Caco-2 (cell line): ENCODE data around the gene SIRT1. TPM values are rescaled to one million over a fixed set of nuclear protein-coding genes. Genes with fewer than 3 reads are reported as not detected.

Source experiments
- BruUV-seq: library from RNA; stranded (reverse); fragments of 400-500 nt; replicated peaks from 2 replicates; lab custom pipeline; 2021; lab: Mats Ljungman, UMichigan
- CTCF ChIA-PET: fragments of 300-600 bp; sonication (Branson Sonifier 250); formaldehyde crosslinking; loops from one replicate; lab custom pipeline; 2022; ENCODE audit warnings: antibody characterized with exemption; lab: Charles Lee
- POLR2A ChIA-PET: fragments of 300-600 bp; sonication (Branson Sonifier 250); formaldehyde crosslinking; loops from one replicate; lab custom pipeline; 2022; ENCODE audit warnings: antibody characterized with exemption; lab: Charles Lee
- DNase-seq, 2 experiments: peaks; one replicate each; pipeline versions ENCODE4 v3.0.0 to v3.0.0-alpha.2; 2020 to 2022
- H3K27me3 ChIP-seq: replicated peaks from 2 replicates; pipeline ENCODE4 v1.6.0; 2011; ENCODE audit warnings: low read length; ENCODE audit not compliant: control insufficient read depth, insufficient read depth
- H3K36me3 ChIP-seq: 2 replicates; pipeline ENCODE4 v1.5.1; 2011; ENCODE audit warnings: low read length; ENCODE audit not compliant: control insufficient read depth, insufficient read depth
- H3K4me1 ChIP-seq: fragments of 250-450 bp; sonication (Bioruptor Pico); 2 replicates; pipeline ENCODE4 v1.5.1; 2020; ENCODE audit warnings: mild to moderate bottlenecking
- H3K4me3 ChIP-seq: 2 replicates; pipeline ENCODE4 v1.5.1; 2011; ENCODE audit warnings: low read depth, mild to moderate bottlenecking, control low read depth, low read length
- H3K9me3 ChIP-seq: fragments of 250-450 bp; sonication (Bioruptor Pico); 2 replicates; pipeline ENCODE4 v1.5.1; 2020; ENCODE audit warnings: mild to moderate bottlenecking, moderate library complexity
- H3K27ac Mint-ChIP-seq: one replicate; pipeline ENCODE4 v1.8.0; 2022; ENCODE audit warnings: mixed read lengths; ENCODE audit not compliant: unreplicated experiment
- H3K27me3 Mint-ChIP-seq: one replicate; pipeline ENCODE4 v1.8.0; 2022; ENCODE audit warnings: mixed read lengths; ENCODE audit not compliant: insufficient read depth, unreplicated experiment
- H3K36me3 Mint-ChIP-seq: one replicate; pipeline ENCODE4 v1.8.0; 2022; ENCODE audit warnings: mild to moderate bottlenecking, mixed read lengths; ENCODE audit not compliant: insufficient read depth, unreplicated experiment
- H3K4me1 Mint-ChIP-seq: one replicate; pipeline ENCODE4 v1.8.0; 2022; ENCODE audit warnings: low read depth, mixed read lengths; ENCODE audit not compliant: unreplicated experiment
- H3K4me3 Mint-ChIP-seq: one replicate; pipeline ENCODE4 v1.8.0; 2022; ENCODE audit warnings: mild to moderate bottlenecking, moderate library complexity, mixed read lengths; ENCODE audit not compliant: unreplicated experiment
- H3K9me3 Mint-ChIP-seq: one replicate; pipeline ENCODE4 v1.8.0; 2022; ENCODE audit warnings: mixed read lengths; ENCODE audit not compliant: unreplicated experiment
- intact Hi-C: fragments of 100-400 bp; cut with micrococcal nuclease; formaldehyde crosslinking; loops from one replicate; pipeline ENCODE4 v1.10.0; 2022; ENCODE audit not compliant: unreplicated experiment
- total RNA-seq: library from RNA; stranded (reverse); gene quantifications from 2 replicates; pipeline ENCODE4 v1.2.3, GENCODE V29; 2022
- TF ChIP-seq, protein P1 (sequence below), 2 experiments: fragments of 200-600 bp in 1 of 2; IDR thresholded peaks; 1 replicate in 1 of 2; 2 replicates in 1 of 2; pipeline versions ENCODE4 v1.5.1 to v1.8.0; 2011 to 2022; ENCODE audit warnings: antibody characterized with exemption in 1 of 2, control low read depth in 1 of 2, inconsistent platforms in 1 of 2, low read depth in 1 of 2, low read length in 1 of 2, mild to moderate bottlenecking in 1 of 2, moderate library complexity in 1 of 2; ENCODE audit not compliant: insufficient read depth in 1 of 2, severe bottlenecking in 1 of 2, unreplicated experiment in 1 of 2

SIRT1 gene
- total RNA-seq, 1 experiment from 2014 or later, result 43.1 TPM

GRCh38 chr10:67934336-67934735 lies 49.9 kb downstream of the SIRT1 start:
- Histone ChIP-seq H3K27me3 (no peaks in the 10 kb centered on the region), H3K4me3 (no peak overlapping the region), H3K9me3 (peaks cover 6% of the 10 kb centered on the region; the same call in 1 of the 2 replicates), H3K4me1 (no peaks in the 10 kb centered on the region), H3K36me3 (peaks cover 3% of the 10 kb centered on the region; the same call in 1 of the 2 replicates)
- Mint-ChIP-seq H3K4me1 (no peaks in the 10 kb centered on the region), H3K9me3 (no peaks in the 10 kb centered on the region), H3K36me3 (peaks cover 51% of the 10 kb centered on the region), H3K27me3 (no peaks in the 10 kb centered on the region), H3K4me3 (no peak overlapping the region), H3K27ac (no peak overlapping the region)
- TF ChIP-seq, protein P1, sequence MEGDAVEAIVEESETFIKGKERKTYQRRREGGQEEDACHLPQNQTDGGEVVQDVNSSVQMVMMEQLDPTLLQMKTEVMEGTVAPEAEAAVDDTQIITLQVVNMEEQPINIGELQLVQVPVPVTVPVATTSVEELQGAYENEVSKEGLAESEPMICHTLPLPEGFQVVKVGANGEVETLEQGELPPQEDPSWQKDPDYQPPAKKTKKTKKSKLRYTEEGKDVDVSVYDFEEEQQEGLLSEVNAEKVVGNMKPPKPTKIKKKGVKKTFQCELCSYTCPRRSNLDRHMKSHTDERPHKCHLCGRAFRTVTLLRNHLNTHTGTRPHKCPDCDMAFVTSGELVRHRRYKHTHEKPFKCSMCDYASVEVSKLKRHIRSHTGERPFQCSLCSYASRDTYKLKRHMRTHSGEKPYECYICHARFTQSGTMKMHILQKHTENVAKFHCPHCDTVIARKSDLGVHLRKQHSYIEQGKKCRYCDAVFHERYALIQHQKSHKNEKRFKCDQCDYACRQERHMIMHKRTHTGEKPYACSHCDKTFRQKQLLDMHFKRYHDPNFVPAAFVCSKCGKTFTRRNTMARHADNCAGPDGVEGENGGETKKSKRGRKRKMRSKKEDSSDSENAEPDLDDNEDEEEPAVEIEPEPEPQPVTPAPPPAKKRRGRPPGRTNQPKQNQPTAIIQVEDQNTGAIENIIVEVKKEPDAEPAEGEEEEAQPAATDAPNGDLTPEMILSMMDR (IDR thresholded peaks at IDR 0.05; ENCODE audit: insufficient read depth in 1 of 2, low read depth in 1 of 2, low read length in 1 of 2, severe bottlenecking in 1 of 2, unreplicated experiment in 1 of 2), result no peak
- intact Hi-C loops, result no loop called here
- CTCF ChIA-PET, result no interaction called here
- DNase-seq, result no peak
- no TSS peak for BruUV-seq
- POLR2A ChIA-PET, result no interaction called here

GRCh38 chr10:67935223-67935622 lies 50.8 kb downstream of the SIRT1 start:
- peaks cover 3% of the 10 kb centered on the region; the same call in 1 of the 2 replicates for H3K36me3 ChIP-seq
- TF ChIP-seq, protein P1 (IDR thresholded peaks at IDR 0.05; ENCODE audit: insufficient read depth in 1 of 2, low read depth in 1 of 2, low read length in 1 of 2, severe bottlenecking in 1 of 2, unreplicated experiment in 1 of 2), result no peak
- Mint-ChIP-seq H3K36me3 (peaks cover 53% of the 10 kb centered on the region), H3K27me3 (no peaks in the 10 kb centered on the region), H3K9me3 (no peaks in the 10 kb centered on the region), H3K4me3 (no peak overlapping the region), H3K27ac (no peak overlapping the region), H3K4me1 (no peaks in the 10 kb centered on the region)
- CTCF ChIA-PET, result interaction anchor here (0.6 kb wide), 1 partner anchor 50 kb away, joined by 4 read pairs; no protein-coding TSS in a partner anchor
- intact Hi-C loops, result no loop called here
- DNase-seq, result no peak
- H3K4me1 ChIP-seq, result no peaks in the 10 kb centered on the region
- BruUV-seq, result no TSS peak
- H3K27me3 ChIP-seq, result no peaks in the 10 kb centered on the region
- POLR2A ChIA-PET, result no interaction called here
- H3K9me3 ChIP-seq, result peaks cover 6% of the 10 kb centered on the region; the same call in 1 of the 2 replicates
- no peak overlapping the region for H3K4me3 ChIP-seq

GRCh38 chr10:67936416-67936815 lies 52.0 kb downstream of the SIRT1 start:
- ChIA-PET POLR2A (no interaction called here), CTCF (no interaction called here)
- no peak overlapping the region for H3K4me3 Mint-ChIP-seq
- Histone ChIP-seq H3K36me3 (peaks cover 3% of the 10 kb centered on the region; the same call in 1 of the 2 replicates), H3K4me3 (no peak overlapping the region), H3K9me3 (peaks cover 6% of the 10 kb centered on the region; the same call in 1 of the 2 replicates), H3K27me3 (no peaks in the 10 kb centered on the region), H3K4me1 (no peaks in the 10 kb centered on the region)
- no peak for DNase-seq
- no peaks in the 10 kb centered on the region for H3K27me3 Mint-ChIP-seq
- no peaks in the 10 kb centered on the region for H3K4me1 Mint-ChIP-seq
- peaks cover 46% of the 10 kb centered on the region for H3K36me3 Mint-ChIP-seq
- H3K27ac Mint-ChIP-seq, result no peak overlapping the region
- TF ChIP-seq, protein P1 (IDR thresholded peaks at IDR 0.05; ENCODE audit: insufficient read depth in 1 of 2, low read depth in 1 of 2, low read length in 1 of 2, severe bottlenecking in 1 of 2, unreplicated experiment in 1 of 2), result no peak
- intact Hi-C loops, result no loop called here
- BruUV-seq, result no TSS peak
- H3K9me3 Mint-ChIP-seq, result no peaks in the 10 kb centered on the region
